ENCODE results near the gene ILKAP. TPM values are rescaled to one million over a fixed set of nuclear protein-coding genes. Genes with fewer than 3 reads are reported as not detected.

ILKAP gene
- total and polyA plus RNA-seq, 2 donors (not counting 1 experiment from before 2014, with no cell fraction given): 27.9 to 31.3 TPM

GRCh38 chr2:238247841-238248453 is 44.5 kb upstream of the ILKAP start:
- Histone ChIP-seq H3K4me3 (replicated peaks in 1 of 4; ENCODE audit: control extremely low read depth in 1 of 4, insufficient read depth in 1 of 4, low read depth in 3 of 4, low read length in 4 of 4) (no peak overlapping the region), H3K79me2 (ENCODE audit: control insufficient read depth, insufficient read depth, low read length) (no peaks in the 10 kb centered on the region), H3K4me1 (ENCODE audit: control insufficient read depth, extremely low read depth, insufficient read depth, low read length) (peaks cover under 1% of the 10 kb centered on the region), H3K4me2 (ENCODE audit: extremely low read depth, insufficient read depth, low read length) (no peak overlapping the region), H2AFZ (ENCODE audit: low read length) (no peak overlapping the region), H4K20me1 (ENCODE audit: control insufficient read depth, extremely low read depth, insufficient read depth, low read length) (no peaks in the 10 kb centered on the region), H3K9me3 (ENCODE audit: control insufficient read depth, insufficient read depth, low read depth, low read length) (no peaks in the 10 kb centered on the region), H3K27me3 (ENCODE audit: control insufficient read depth, insufficient read depth, low read length) (no peaks in the 10 kb centered on the region), H3K36me3 (ENCODE audit: control insufficient read depth, insufficient read depth, low read length) (no peaks in the 10 kb centered on the region), H3K27ac (ENCODE audit: insufficient read depth, low read length) (no peak overlapping the region), H3K9ac (ENCODE audit: insufficient read depth, low read length) (no peak overlapping the region)
- TF ChIP-seq EZH2 (IDR thresholded peaks at IDR 0.05; ENCODE audit: low read length, missing control alignments): no peak
- DNase-seq (ENCODE audit: low read depth in 2 of 2): no peak

DNA sequence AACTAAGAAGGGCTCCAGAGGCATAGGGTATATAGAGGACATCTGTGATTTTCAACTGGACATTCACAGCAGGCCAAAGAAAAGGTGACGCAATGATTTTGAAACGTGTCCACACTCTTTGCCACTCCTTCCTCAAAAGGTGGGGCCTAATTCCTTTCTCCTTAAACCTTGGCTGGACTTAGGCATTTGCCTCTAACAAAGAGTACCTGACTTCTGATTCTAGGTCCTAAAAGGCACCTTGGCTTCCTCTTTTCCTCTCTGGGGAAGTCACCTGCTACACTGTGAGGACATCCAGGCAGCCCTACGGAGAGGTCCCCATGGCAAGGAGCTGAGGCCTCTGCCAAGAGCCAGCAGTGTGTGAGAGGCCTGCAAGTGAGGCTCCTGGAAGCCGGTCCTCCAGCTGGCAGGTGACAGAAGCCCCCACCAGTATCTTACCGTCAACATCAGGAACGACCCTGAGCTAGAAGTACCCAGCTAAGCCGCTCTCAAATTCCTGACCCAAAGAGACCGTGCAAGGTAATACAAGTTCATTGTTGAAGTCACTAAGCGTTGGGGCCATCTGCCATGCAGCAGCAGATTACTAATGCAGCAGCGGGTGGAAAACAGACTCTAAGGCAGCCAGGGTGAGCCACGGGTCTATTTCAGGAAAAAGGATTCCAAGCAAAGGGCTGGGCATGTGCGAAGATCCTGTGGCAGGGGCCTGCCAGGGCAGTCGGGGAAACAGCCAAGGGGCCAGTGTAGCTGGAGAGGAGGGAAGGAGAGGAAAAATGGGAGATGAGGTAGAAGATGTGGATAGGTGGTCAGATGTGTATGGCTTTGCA is 43.7 kb upstream of the ILKAP start:
- H3K9ac ChIP-seq (ENCODE audit: insufficient read depth, low read length): no peak overlapping the region
- H3K27ac ChIP-seq (ENCODE audit: insufficient read depth, low read length): no peak overlapping the region
- no peaks in the 10 kb centered on the region for H3K79me2 ChIP-seq (ENCODE audit: control insufficient read depth, insufficient read depth, low read length)
- TF ChIP-seq EZH2 (IDR thresholded peaks at IDR 0.05; ENCODE audit: low read length, missing control alignments): no peak
- TF ChIP-seq, protein P1, sequence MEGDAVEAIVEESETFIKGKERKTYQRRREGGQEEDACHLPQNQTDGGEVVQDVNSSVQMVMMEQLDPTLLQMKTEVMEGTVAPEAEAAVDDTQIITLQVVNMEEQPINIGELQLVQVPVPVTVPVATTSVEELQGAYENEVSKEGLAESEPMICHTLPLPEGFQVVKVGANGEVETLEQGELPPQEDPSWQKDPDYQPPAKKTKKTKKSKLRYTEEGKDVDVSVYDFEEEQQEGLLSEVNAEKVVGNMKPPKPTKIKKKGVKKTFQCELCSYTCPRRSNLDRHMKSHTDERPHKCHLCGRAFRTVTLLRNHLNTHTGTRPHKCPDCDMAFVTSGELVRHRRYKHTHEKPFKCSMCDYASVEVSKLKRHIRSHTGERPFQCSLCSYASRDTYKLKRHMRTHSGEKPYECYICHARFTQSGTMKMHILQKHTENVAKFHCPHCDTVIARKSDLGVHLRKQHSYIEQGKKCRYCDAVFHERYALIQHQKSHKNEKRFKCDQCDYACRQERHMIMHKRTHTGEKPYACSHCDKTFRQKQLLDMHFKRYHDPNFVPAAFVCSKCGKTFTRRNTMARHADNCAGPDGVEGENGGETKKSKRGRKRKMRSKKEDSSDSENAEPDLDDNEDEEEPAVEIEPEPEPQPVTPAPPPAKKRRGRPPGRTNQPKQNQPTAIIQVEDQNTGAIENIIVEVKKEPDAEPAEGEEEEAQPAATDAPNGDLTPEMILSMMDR (conservative IDR thresholded peaks at IDR 0.05 in 1 of 2, IDR thresholded peaks at IDR 0.05 in 1 of 2; ENCODE audit: low read depth in 1 of 2, low read length in 2 of 2): no peak
- no peaks in the 10 kb centered on the region for H3K36me3 ChIP-seq (ENCODE audit: control insufficient read depth, insufficient read depth, low read length)
- H3K4me1 ChIP-seq (ENCODE audit: control insufficient read depth, extremely low read depth, insufficient read depth, low read length): peaks cover 2% of the 10 kb centered on the region
- no peak for DNase-seq (ENCODE audit: low read depth in 2 of 2)
- no peak overlapping the region for H3K4me3 ChIP-seq (replicated peaks in 1 of 4; ENCODE audit: control extremely low read depth in 1 of 4, insufficient read depth in 1 of 4, low read depth in 3 of 4, low read length in 4 of 4)
- no peak overlapping the region for H3K4me2 ChIP-seq (ENCODE audit: extremely low read depth, insufficient read depth, low read length)
- no peaks in the 10 kb centered on the region for H3K9me3 ChIP-seq (ENCODE audit: control insufficient read depth, insufficient read depth, low read depth, low read length)
- no peaks in the 10 kb centered on the region for H4K20me1 ChIP-seq (ENCODE audit: control insufficient read depth, extremely low read depth, insufficient read depth, low read length)
- H2AFZ ChIP-seq (ENCODE audit: low read length): no peak overlapping the region
- H3K27me3 ChIP-seq (ENCODE audit: control insufficient read depth, insufficient read depth, low read length): no peaks in the 10 kb centered on the region

- no peak overlapping the region for H3K4me3 ChIP-seq (replicated peaks in 1 of 4; ENCODE audit: control extremely low read depth in 1 of 4, insufficient read depth in 1 of 4, low read depth in 3 of 4, low read length in 4 of 4)
- H3K9ac ChIP-seq (ENCODE audit: insufficient read depth, low read length): no peak overlapping the region
- peaks cover 5% of the 10 kb centered on the region for H3K27me3 ChIP-seq (ENCODE audit: control insufficient read depth, insufficient read depth, low read length)
- no peak overlapping the region for H3K4me2 ChIP-seq (ENCODE audit: extremely low read depth, insufficient read depth, low read length)
- H3K27ac ChIP-seq (ENCODE audit: insufficient read depth, low read length): no peak overlapping the region
- H3K4me1 ChIP-seq (ENCODE audit: control insufficient read depth, extremely low read depth, insufficient read depth, low read length): peaks cover 2% of the 10 kb centered on the region
- DNase-seq (ENCODE audit: low read depth in 2 of 2): no peak
- H4K20me1 ChIP-seq (ENCODE audit: control insufficient read depth, extremely low read depth, insufficient read depth, low read length): no peaks in the 10 kb centered on the region
- TF ChIP-seq, protein P1 (conservative IDR thresholded peaks at IDR 0.05 in 1 of 2, IDR thresholded peaks at IDR 0.05 in 1 of 2; ENCODE audit: low read depth in 1 of 2, low read length in 2 of 2): no peak
- no peak for TF ChIP-seq EZH2 (IDR thresholded peaks at IDR 0.05; ENCODE audit: low read length, missing control alignments)
- H3K36me3 ChIP-seq (ENCODE audit: control insufficient read depth, insufficient read depth, low read length): no peaks in the 10 kb centered on the region
- no peaks in the 10 kb centered on the region for H3K9me3 ChIP-seq (ENCODE audit: control insufficient read depth, insufficient read depth, low read depth, low read length)
- H3K79me2 ChIP-seq (ENCODE audit: control insufficient read depth, insufficient read depth, low read length): no peaks in the 10 kb centered on the region
- H2AFZ ChIP-seq (ENCODE audit: low read length): no peak overlapping the region
Measured at GRCh38 chr2:238244151-238244550, 40.7 kb upstream of the ILKAP start.

Data from fibroblast of lung (primary cell).